ENCODE measurements around the gene OCRL. TPM values are rescaled to one million over a fixed set of nuclear protein-coding genes. Genes with fewer than 3 reads are reported as not detected.

The OCRL gene
- total and polyA plus RNA-seq, 2 donors (not counting 1 experiment from before 2014, with no cell fraction given), result 4.6 to 10.6 TPM

DNA sequence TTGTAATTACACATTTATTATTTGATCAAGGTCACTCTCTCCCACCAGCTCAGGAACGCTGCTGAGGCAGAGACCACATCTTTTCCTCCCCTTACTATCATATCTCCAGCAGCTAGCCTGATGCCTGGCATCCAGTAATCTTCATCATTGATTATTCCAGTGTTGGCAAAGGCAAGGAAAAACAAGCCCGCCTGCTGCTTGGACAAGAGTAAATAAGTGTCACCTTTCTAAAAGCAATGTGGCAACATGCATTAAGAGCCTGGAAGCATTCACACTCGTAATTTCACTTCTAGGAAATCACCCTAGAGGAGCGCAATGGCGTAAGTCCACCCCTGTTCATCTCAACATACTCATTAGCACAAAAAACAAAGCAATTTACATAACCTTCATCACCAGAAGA is 59.9 kb downstream of the OCRL start:
- Histone ChIP-seq H2AFZ (ENCODE audit: insufficient read depth, low read depth, low read length, poor library complexity, severe bottlenecking) (no peak overlapping the region), H3K27me3 (replicated peaks in 1 of 4; ENCODE audit: control extremely low read depth in 1 of 4, control insufficient read depth in 3 of 4, insufficient read depth in 4 of 4, low read length in 3 of 4) (no peaks in the 10 kb centered on the region), H3K27ac (ENCODE audit: low read length in 2 of 2) (no peak overlapping the region), H4K20me1 (ENCODE audit: control insufficient read depth, insufficient read depth, low read length, poor library complexity, severe bottlenecking) (no peaks in the 10 kb centered on the region), H3K4me2 (replicated peaks; ENCODE audit: low read depth, low read length, poor library complexity, severe bottlenecking) (no peak overlapping the region), H3K9me3 (ENCODE audit: control extremely low read depth in 1 of 3, control insufficient read depth in 2 of 3, insufficient read depth in 1 of 3, low read length in 2 of 3) (no peaks in the 10 kb centered on the region), H3K4me3 (ENCODE audit: control extremely low read depth in 1 of 5, extremely low read depth in 1 of 5, insufficient read depth in 1 of 5, low read depth in 2 of 5, low read length in 4 of 5) (no peak overlapping the region), H3K9ac (ENCODE audit: low read length) (no peak overlapping the region), H3K4me1 (ENCODE audit: control insufficient read depth in 2 of 2, insufficient read depth in 2 of 2, low read length in 2 of 2) (peaks cover 8 to 10% of the 10 kb centered on the region in 2 donors), H3K36me3 (replicated peaks in 1 of 2; ENCODE audit: control extremely low read depth in 1 of 2, control insufficient read depth in 1 of 2, extremely low read depth in 1 of 2, insufficient read depth in 2 of 2, low read length in 1 of 2) (no peaks in the 10 kb centered on the region), H3K79me2 (ENCODE audit: control insufficient read depth, insufficient read depth, low read length) (no peaks in the 10 kb centered on the region)
- intact Hi-C loops (cut with micrococcal nuclease), result loop anchor here (5.0 kb wide), 2 partner anchors 77 to 1317 kb away; no protein-coding TSS in a partner anchor
- Mint-ChIP-seq H3K9me3 (ENCODE audit: insufficient read depth) (no peaks in the 10 kb centered on the region), H3K27ac (no peak overlapping the region), H3K4me1 (peaks cover 11% of the 10 kb centered on the region), H3K4me3 (no peak overlapping the region), H3K27me3 (no peaks in the 10 kb centered on the region)
- TF ChIP-seq EZH2 (IDR thresholded peaks at IDR 0.05; ENCODE audit: borderline replicate concordance, insufficient read depth, low read depth, low read length, poor library complexity, severe bottlenecking), result no peak
- TF ChIP-seq CTCF (IDR thresholded peaks at IDR 0.05), result no peak
- DNase-seq (no peak), ATAC-seq (ENCODE audit: low read depth) (no peak)
- WGBS (ENCODE audit: insufficient coverage), result 100% methylated on average over 1 of the region's 5 CpGs
- ChIA-PET POLR2A (interaction anchor here (0.6 kb wide), 1 partner anchor 360 kb away, joined by 3 read pairs; no protein-coding TSS in a partner anchor), CTCF (interaction anchor here (1.5 to 2.5 kb wide), 2 partner anchors 9 to 461 kb away, joined by 4 to 14 read pairs; no protein-coding TSS in a partner anchor)

DNA sequence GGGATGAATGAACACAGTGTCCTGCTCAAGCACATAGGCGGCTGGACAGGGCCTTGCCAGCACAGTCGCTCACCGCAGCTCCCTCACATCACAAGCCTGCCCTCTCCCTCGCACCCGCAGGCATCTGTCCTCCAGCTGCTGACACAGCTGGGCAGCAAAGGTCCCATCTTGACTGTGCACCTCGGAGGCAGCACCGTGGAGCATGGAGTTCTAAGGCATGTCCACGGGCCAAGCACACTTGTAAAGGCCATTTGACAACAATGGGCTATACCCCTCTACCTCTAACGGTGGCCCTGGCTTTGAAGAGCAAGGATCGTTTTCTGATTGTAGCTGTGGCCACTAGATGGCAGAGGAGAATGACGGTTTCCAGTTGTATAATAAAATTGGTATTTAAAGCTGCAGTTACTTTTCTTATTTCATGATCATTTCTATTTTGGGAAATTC is 60.9 kb downstream of the OCRL start:
- Histone ChIP-seq H3K4me3 (ENCODE audit: control extremely low read depth in 1 of 5, extremely low read depth in 1 of 5, insufficient read depth in 1 of 5, low read depth in 2 of 5, low read length in 4 of 5) (no peak overlapping the region), H3K9ac (ENCODE audit: low read length) (no peak overlapping the region), H3K4me2 (replicated peaks; ENCODE audit: low read depth, low read length, poor library complexity, severe bottlenecking) (no peak overlapping the region), H3K4me1 (ENCODE audit: control insufficient read depth in 2 of 2, insufficient read depth in 2 of 2, low read length in 2 of 2) (peaks cover 8 to 15% of the 10 kb centered on the region in 2 donors), H3K36me3 (replicated peaks in 1 of 2; ENCODE audit: control extremely low read depth in 1 of 2, control insufficient read depth in 1 of 2, extremely low read depth in 1 of 2, insufficient read depth in 2 of 2, low read length in 1 of 2) (no peaks in the 10 kb centered on the region), H2AFZ (ENCODE audit: insufficient read depth, low read depth, low read length, poor library complexity, severe bottlenecking) (no peak overlapping the region), H3K27ac (ENCODE audit: low read length in 2 of 2) (no peak overlapping the region), H3K27me3 (replicated peaks in 1 of 4; ENCODE audit: control extremely low read depth in 1 of 4, control insufficient read depth in 3 of 4, insufficient read depth in 4 of 4, low read length in 3 of 4) (no peaks in the 10 kb centered on the region), H4K20me1 (ENCODE audit: control insufficient read depth, insufficient read depth, low read length, poor library complexity, severe bottlenecking) (no peaks in the 10 kb centered on the region), H3K9me3 (ENCODE audit: control extremely low read depth in 1 of 3, control insufficient read depth in 2 of 3, insufficient read depth in 1 of 3, low read length in 2 of 3) (no peaks in the 10 kb centered on the region), H3K79me2 (ENCODE audit: control insufficient read depth, insufficient read depth, low read length) (no peaks in the 10 kb centered on the region)
- Mint-ChIP-seq H3K27ac (no peak overlapping the region), H3K9me3 (ENCODE audit: insufficient read depth) (no peaks in the 10 kb centered on the region), H3K4me1 (peaks cover 14% of the 10 kb centered on the region), H3K4me3 (no peak overlapping the region), H3K27me3 (no peaks in the 10 kb centered on the region)
- WGBS (ENCODE audit: insufficient coverage), result no CpG with 5 or more reads among the region's 11 CpGs
- ChIA-PET CTCF (interaction anchor here (0.5 to 2.5 kb wide), 8 partner anchors 8 to 600 kb away, joined by 3 to 14 read pairs (median 4); no protein-coding TSS in a partner anchor), POLR2A (no interaction called here)
- intact Hi-C loops (cut with micrococcal nuclease), result loop anchor here (1.0 to 5.0 kb wide), 3 partner anchors 76 to 1316 kb away; no protein-coding TSS in a partner anchor
- TF ChIP-seq EZH2 (IDR thresholded peaks at IDR 0.05; ENCODE audit: borderline replicate concordance, insufficient read depth, low read depth, low read length, poor library complexity, severe bottlenecking) (no peak), CTCF (IDR thresholded peaks at IDR 0.05) (peak; percentile 67)
- ATAC-seq (ENCODE audit: low read depth) (peak; percentile 37), DNase-seq (peak; percentile 37)
